ENCODE measurements around the gene DPP6. TPM values are rescaled to one million over a fixed set of nuclear protein-coding genes. Genes with fewer than 3 reads are reported as not detected.

The DPP6 gene
- total RNA-seq, 1 experiment from 2014 or later: not detected

DNA sequence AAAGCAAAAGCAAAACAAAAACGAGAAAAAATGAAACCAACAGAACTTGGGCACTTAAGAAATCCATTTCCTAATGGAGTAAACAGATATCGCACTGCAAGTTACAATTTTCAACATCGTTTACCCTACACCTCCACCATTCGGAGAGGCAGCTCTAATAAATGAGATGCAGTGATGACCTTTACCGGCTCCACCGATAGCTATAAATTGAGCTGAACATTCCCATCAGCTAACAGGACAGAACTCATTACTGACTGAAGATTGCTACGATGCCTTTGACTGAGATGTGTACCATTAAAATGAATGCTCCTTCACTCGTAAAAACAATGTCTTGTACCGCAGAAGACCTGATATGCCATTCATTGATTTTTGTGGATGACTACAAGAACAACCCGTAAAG lies 465.6 kb downstream of the DPP6 start:
- in situ Hi-C loops (cut with HindIII; ENCODE audit: low pct_unique_long_range_greater_than_20kb, low sequenced_read_pairs): no loop called here

DNA sequence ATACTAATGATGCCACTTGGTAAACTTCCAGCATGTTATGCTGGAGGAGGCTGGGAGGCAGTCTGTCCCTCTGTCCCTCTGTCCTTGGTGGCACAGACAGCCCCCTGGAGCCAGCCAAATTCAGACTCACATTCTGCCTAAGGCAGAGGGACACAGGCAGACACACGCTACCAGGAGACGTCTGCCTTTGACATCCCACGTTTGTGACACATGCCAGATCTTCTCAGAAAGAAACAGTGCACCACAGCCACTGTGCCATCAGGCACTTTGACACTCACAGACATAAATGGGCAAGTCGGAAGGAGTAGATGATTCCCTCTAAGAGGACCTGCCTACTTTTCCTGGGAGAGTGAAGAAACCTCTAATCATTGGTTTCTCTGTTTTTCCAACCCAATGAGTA lies 467.0 kb downstream of the DPP6 start:
- in situ Hi-C loops (cut with HindIII; ENCODE audit: low pct_unique_long_range_greater_than_20kb, low sequenced_read_pairs): no loop called here
- no peak for DNase-seq (ENCODE audit: low read depth)

More for the DNA sequence above, 465.6 kb downstream of the DPP6 start:
- no peak for DNase-seq (ENCODE audit: low read depth)

DNA sequence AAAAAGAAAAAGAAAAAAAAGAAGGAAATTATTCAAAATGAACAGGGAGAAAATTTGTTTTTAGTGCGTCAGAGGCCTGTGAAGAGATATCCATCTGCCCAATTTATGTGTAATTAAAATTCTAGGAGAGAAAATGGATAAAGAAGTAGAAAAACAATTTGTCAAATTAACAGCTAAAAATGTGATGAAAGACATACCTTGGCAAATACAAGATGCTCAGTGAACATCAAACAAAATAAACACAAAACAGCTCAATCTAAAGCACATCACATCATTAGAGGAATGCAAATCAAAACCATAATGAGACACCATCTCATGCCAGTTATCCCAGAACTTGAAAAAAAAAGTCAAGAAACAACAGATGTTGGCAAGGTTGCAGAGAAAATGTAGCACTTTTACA lies 477.9 kb downstream of the DPP6 start:
- DNase-seq (ENCODE audit: low read depth): no peak
- in situ Hi-C loops (cut with HindIII; ENCODE audit: low pct_unique_long_range_greater_than_20kb, low sequenced_read_pairs): no loop called here

DNA sequence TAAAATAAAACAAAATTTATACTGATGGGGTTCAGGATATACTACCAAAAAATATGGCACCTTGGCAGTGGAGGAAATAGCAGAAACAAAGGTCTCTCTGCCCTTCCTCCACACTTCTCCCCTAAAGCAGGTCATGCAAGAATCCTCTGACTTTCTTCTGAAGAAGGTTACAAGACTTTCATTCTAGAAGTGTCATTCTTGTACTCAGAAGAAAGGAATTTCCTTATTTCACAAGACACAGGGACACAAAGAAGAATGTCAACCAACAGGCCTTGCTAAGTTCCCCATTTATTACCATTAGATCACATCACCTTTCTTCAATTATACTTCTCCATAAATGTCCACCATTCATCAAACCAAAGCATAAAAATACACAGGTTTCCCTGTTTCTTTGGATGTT lies 480.6 kb downstream of the DPP6 start:
- in situ Hi-C loops (cut with HindIII; ENCODE audit: low pct_unique_long_range_greater_than_20kb, low sequenced_read_pairs): no loop called here

GRCh38 chr7:154540596-154540995 lies 488.4 kb downstream of the DPP6 start:
- in situ Hi-C loops (cut with HindIII; ENCODE audit: low pct_unique_long_range_greater_than_20kb, low sequenced_read_pairs): no loop called here
- DNase-seq (ENCODE audit: low read depth): no peak

More for the DNA sequence above, 480.6 kb downstream of the DPP6 start:
- DNase-seq (ENCODE audit: low read depth): no peak

- in situ Hi-C loops (cut with HindIII; ENCODE audit: low pct_unique_long_range_greater_than_20kb, low sequenced_read_pairs): no loop called here
- DNase-seq (ENCODE audit: low read depth): no peak
Measured at GRCh38 chr7:154541606-154542005, 489.4 kb downstream of the DPP6 start.

DNA sequence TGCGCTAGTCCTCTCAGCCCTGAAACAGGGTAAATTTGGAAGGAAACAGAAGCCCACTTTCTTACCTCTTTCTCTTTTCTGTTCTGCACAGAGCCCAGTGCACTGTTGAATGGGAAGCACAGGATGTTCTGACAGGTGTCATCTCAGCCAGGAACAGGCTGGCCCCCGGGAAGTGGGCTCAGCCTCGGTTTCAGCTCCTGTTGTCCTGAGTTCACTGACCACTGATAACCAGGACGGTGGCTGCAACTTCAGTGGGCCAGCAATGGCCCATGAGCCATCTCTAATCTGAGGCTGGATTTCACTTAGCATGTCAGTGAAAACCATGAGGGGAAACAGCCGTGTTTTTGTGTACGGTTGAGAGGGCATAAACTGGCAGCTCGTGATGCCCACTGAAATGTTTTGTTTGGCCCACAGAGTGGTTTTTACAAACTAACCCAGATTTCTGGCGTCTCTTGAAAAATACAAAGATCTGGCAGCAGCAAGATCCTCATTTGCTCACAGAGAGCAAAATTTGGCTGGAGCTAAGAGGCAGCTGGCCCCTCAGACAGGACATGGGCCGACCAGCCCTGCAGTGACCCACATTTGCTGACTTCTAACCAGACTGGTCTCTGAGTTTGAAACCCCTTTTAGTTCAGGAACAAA lies 494.9 kb downstream of the DPP6 start:
- no peak for DNase-seq (ENCODE audit: low read depth)
- in situ Hi-C loops (cut with HindIII; ENCODE audit: low pct_unique_long_range_greater_than_20kb, low sequenced_read_pairs): no loop called here

DNA sequence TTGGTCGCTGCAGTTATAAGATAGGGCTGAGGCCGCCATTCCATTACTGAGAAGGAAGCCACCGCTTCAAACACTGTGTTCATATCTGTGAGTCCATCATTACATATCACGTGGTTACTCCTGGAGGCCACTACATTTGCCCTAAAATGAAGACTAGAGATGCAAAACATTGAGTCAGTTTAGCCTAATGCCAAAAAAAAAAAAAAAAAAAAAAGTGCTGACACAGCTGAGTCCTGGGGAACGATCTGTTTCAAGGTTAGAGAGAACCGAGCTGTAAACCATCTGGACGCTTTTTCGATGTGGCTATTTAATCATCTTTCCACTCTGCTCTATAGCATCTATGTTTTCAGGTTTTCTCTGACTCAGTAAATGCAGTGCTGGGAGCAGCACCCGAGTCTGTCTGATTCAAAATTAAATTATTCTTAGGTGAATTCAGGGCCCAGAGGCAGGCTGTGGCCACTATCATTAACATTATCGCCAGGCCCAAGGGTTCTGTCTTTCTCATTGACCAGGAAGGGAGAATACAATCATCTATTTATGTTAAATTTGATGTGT lies 501.6 kb downstream of the DPP6 start:
- no peak for DNase-seq (ENCODE audit: low read depth)
- in situ Hi-C loops (cut with HindIII; ENCODE audit: low pct_unique_long_range_greater_than_20kb, low sequenced_read_pairs): no loop called here

GRCh38 chr7:154559454-154559853 lies 507.3 kb downstream of the DPP6 start:
- in situ Hi-C loops (cut with HindIII; ENCODE audit: low pct_unique_long_range_greater_than_20kb, low sequenced_read_pairs): no loop called here

DNA sequence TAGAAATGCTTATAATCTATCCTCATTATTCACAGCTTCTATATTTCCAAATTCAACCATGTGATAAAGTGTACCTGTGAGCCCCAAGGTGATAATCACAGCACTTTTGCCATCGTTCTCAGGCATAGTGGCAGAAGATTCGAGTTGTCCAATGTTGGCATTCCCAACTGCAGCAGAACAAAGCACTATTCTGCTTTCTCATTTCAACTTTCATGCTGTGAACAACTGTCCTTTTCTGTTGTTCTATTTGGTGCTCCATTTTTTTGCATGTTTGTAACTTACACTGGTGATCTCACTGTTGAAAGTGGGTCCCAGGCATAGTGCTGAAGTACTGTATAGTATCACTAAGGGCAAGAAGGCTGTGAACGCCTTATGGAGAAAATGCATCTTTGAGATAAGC lies 512.5 kb downstream of the DPP6 start:
- in situ Hi-C loops (cut with HindIII; ENCODE audit: low pct_unique_long_range_greater_than_20kb, low sequenced_read_pairs): no loop called here
- DNase-seq (ENCODE audit: low read depth): no peak

More at GRCh38 chr7:154559454-154559853, 507.3 kb downstream of the DPP6 start:
- no peak for DNase-seq (ENCODE audit: low read depth)

- in situ Hi-C loops (cut with HindIII; ENCODE audit: low pct_unique_long_range_greater_than_20kb, low sequenced_read_pairs): no loop called here
- no peak for DNase-seq (ENCODE audit: low read depth)
Measured at GRCh38 chr7:154566877-154567276, 514.7 kb downstream of the DPP6 start.

DNA sequence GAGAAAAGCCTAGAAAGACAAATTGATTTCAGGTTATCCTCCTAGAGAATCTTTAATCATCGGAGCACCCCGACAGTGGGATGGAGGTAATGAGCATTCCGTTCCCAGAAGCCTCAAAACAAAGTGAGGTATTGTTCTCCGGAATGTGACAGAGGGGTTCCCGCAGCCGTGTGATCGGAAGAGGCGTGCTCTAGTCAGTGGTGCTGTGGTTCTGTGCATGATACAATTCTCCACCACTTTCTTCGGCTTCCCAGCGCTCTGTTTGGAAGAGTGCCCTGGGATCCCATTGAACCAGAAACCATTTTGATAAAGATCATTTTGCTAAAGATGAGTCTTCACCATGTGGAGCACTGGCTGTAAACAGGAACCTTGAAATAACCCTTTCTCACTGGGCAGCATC lies 516.1 kb downstream of the DPP6 start:
- in situ Hi-C loops (cut with HindIII; ENCODE audit: low pct_unique_long_range_greater_than_20kb, low sequenced_read_pairs): no loop called here
- no peak for DNase-seq (ENCODE audit: low read depth)

DNA sequence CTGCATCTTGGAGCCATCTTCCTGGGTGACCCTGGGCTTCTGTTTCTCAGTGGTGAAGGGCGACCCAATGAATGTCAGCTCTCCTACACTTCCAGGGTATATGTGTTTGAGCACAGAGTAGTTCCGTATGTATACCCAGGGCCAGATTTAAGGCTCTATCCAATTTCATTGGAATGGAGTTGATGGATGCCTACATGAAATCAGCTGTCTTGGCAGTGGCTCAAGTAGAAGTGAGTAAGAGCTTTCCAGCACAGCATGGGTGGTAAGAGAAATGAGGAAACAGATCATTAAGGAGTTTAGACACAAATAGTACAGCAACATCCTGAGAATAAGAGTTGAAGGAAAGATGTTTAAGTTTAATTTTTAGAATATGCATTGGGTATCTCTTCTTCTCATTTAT lies 517.7 kb downstream of the DPP6 start:
- in situ Hi-C loops (cut with HindIII; ENCODE audit: low pct_unique_long_range_greater_than_20kb, low sequenced_read_pairs): no loop called here
- DNase-seq (ENCODE audit: low read depth): no peak

- in situ Hi-C loops (cut with HindIII; ENCODE audit: low pct_unique_long_range_greater_than_20kb, low sequenced_read_pairs): no loop called here
Measured at GRCh38 chr7:154571772-154572171, 519.6 kb downstream of the DPP6 start.

DNA sequence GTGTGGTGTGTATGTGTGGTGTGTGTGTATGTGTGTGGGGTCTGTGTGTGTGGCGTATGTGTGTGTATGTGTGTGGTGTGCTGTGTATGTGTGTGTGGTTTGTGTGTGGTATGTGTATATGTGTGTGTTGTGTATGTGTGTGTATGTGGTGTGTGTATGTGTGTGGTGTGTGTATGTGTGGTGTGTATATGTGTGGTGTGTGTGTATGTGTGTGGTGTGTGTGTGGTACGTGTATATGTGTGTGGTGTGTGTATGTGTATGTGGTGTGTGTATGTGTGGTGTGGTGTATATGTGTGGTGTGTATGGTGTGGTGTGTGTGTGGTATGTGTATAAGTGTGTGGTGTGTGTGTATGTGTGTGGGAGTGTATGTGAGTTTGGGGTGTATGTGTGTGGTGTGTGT lies 522.0 kb downstream of the DPP6 start:
- no peak for DNase-seq (ENCODE audit: low read depth)
- in situ Hi-C loops (cut with HindIII; ENCODE audit: low pct_unique_long_range_greater_than_20kb, low sequenced_read_pairs): no loop called here

More at GRCh38 chr7:154571772-154572171, 519.6 kb downstream of the DPP6 start:
- DNase-seq (ENCODE audit: low read depth): no peak

DNA sequence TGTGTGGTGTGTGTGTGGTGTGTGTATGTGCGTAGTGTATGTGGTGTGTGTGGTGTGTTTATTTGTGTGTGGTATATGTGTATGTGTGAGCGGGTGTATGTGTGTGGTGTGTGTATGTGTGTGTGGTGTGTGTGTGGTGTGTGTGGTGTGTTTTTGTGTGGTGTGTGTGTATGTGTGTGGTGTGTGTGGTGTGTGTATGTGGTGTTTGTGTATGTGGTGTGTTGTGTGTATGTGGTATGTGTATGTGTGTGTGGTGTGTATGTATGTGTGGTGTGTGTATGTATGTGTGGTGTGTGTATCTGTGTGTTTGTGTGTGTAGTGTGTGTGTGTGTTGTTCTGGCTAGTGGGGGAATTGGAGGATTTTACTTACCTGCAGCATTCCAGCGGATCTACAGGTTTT lies 523.3 kb downstream of the DPP6 start:
- in situ Hi-C loops (cut with HindIII; ENCODE audit: low pct_unique_long_range_greater_than_20kb, low sequenced_read_pairs): no loop called here
- no peak for DNase-seq (ENCODE audit: low read depth)

DNA sequence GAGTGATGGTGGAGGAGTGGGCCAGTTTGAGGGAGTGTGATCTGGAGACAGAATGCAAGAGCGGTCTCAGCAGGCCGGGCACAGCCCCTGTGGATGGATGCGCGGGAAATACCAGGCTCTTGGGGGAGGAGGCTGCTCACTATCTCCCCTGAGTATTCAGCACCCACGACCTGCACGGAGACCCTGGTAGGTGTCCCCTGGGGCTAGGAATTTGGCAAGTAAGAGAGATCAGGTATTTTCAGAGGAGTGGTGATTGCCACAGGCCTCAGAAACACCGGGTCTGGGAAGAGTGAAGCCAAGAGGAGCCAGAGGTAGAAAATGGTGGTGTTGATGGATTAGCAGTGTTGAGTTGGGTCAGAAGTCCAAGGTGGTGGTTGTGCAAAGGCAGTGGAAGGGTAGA lies 524.4 kb downstream of the DPP6 start:
- DNase-seq (ENCODE audit: low read depth): no peak
- in situ Hi-C loops (cut with HindIII; ENCODE audit: low pct_unique_long_range_greater_than_20kb, low sequenced_read_pairs): no loop called here

- in situ Hi-C loops (cut with HindIII; ENCODE audit: low pct_unique_long_range_greater_than_20kb, low sequenced_read_pairs): no loop called here
- DNase-seq (ENCODE audit: low read depth): no peak
Measured at GRCh38 chr7:154577141-154577873, 525.1 kb downstream of the DPP6 start.

DNA sequence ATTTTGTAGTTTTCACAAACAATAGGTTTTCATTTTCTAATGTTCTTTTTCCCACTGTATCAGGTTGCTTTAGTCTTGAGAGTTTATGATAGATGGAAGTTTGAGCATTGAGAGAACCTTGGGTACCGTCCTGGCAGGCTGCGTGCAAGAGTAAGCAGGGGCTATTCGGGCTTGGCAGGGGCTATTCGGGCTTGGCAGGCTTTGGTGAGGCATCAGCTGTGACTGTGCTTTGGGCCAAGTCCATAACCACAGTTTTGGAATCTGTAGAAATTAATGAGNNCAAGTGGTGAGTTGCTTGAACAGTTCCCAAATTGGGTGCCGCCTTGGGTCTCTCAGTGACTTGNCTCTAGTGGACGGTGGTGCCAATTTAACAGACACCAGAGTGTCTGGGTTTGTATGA lies 526.1 kb downstream of the DPP6 start:
- in situ Hi-C loops (cut with HindIII; ENCODE audit: low pct_unique_long_range_greater_than_20kb, low sequenced_read_pairs): no loop called here
- DNase-seq (ENCODE audit: low read depth): no peak

DNA sequence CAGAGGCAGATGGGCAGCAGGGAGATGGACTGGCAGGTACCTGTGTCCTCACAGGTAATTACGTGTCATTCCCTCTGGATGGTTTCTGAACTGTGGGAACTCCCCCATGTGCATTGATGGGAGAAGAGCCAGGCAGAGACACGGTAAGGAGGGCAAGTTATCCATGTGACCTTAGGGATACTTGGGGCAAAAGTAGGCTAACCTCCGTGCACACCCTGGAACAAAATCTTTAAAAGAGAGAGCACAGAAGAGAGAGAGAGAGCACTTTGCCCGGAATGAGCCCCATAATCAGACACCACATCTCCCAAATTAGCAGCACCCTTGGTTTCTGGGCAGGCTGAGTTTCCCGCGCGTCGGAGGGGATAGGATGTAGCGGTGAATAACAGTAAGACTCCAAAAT lies 527.5 kb downstream of the DPP6 start:
- in situ Hi-C loops (cut with HindIII; ENCODE audit: low pct_unique_long_range_greater_than_20kb, low sequenced_read_pairs): no loop called here

More for the DNA sequence above, 527.5 kb downstream of the DPP6 start:
- no peak for DNase-seq (ENCODE audit: low read depth)
